K562 (cell line): ENCODE measurements around the gene BCAS3. TPM values are rescaled to one million over a fixed set of nuclear protein-coding genes. Genes with fewer than 3 reads are reported as not detected.

Experiments
- ATAC-seq: fragments of 200-7000 bp; cut with Tn5 transposase; 3 replicates; pipeline ENCODE4 v1.9.1; 2020; ENCODE audit warnings: moderate library complexity
- BruUV-seq: library from RNA; stranded (reverse); fragments of 400-500 nt; replicated peaks from 2 replicates; lab custom pipeline; 2021; lab: Mats Ljungman, UMichigan
- CTCF ChIA-PET: fragments of 300-600 bp; formaldehyde crosslinking; extraction: SDS; loops from one replicate; lab custom pipeline; 2021; ENCODE audit warnings: low intra/inter-chr PET ratio; lab: Yijun Ruan, JAX
- POLR2A ChIA-PET: fragments of 300-600, 350-650 bp; sonication (Branson Sonifier 250); formaldehyde crosslinking; extraction: SDS; loops from one replicate; lab custom pipeline; 2021; ENCODE audit warnings: antibody characterized with exemption, inconsistent platforms; lab: Yijun Ruan, JAX
- DNase-seq, 4 experiments: peaks; one replicate each; pipeline versions ENCODE4 v3.0.0 to v3.0.0-alpha.2; 2011 to 2018; ENCODE audit warnings: low spot score in 3 of 4, mixed read lengths in 3 of 4; ENCODE audit errors: extremely low read depth in 1 of 4
- FAIRE-seq: peaks from 2 replicates; lab custom pipeline; 2011; peaks lifted over from hg19 to GRCh38; lab: Jason Lieb, UNC
- H2AFZ ChIP-seq: 2 replicates; pipeline ENCODE4 v1.6.0; 2011; ENCODE audit warnings: low read depth, low read length, control low read depth, inconsistent platforms
- H3K27ac ChIP-seq: fragments of 200-600 bp; 3 replicates; pipeline ENCODE4 v1.8.0; 2011; ENCODE audit warnings: low read depth, mild to moderate bottlenecking, control low read depth, inconsistent platforms, low read length, moderate library complexity, mixed read lengths; ENCODE audit errors: extremely low read depth
- H3K27me3 ChIP-seq, 2 experiments: fragments of 300-600 bp in 1 of 2; 2 replicates in 1 of 2; 3 replicates in 1 of 2; pipeline versions ENCODE4 v1.6.0 to v1.8.0; 2011; ENCODE audit warnings: inconsistent platforms in 2 of 2, low read length in 2 of 2, mild to moderate bottlenecking in 1 of 2, mixed read lengths in 1 of 2, moderate library complexity in 1 of 2; ENCODE audit not compliant: control insufficient read depth in 2 of 2, insufficient read depth in 2 of 2
- H3K36me3 ChIP-seq: fragments of 300-600 bp; 3 replicates; pipeline ENCODE4 v1.8.0; 2011; ENCODE audit warnings: mild to moderate bottlenecking, low read length, inconsistent platforms; ENCODE audit not compliant: control insufficient read depth, insufficient read depth
- H3K4me1 ChIP-seq, 2 experiments: fragments of 200-600 bp in 1 of 2; replicated peaks in 1 of 2; 2 replicates in 1 of 2; 3 replicates in 1 of 2; pipeline versions ENCODE4 v1.5.1 to v1.8.0; 2011; ENCODE audit warnings: inconsistent platforms in 2 of 2, low read length in 2 of 2, mild to moderate bottlenecking in 1 of 2, mixed read lengths in 1 of 2, moderate library complexity in 1 of 2; ENCODE audit not compliant: control insufficient read depth in 2 of 2, insufficient read depth in 2 of 2
- H3K4me2 ChIP-seq: 2 replicates; pipeline ENCODE4 v1.6.1; 2011; ENCODE audit warnings: low read length, control low read depth, inconsistent platforms, mixed read lengths; ENCODE audit not compliant: insufficient read depth
- H3K4me3 ChIP-seq: fragments of 200-600 bp; sonication (generic), shearing (Covaris generic); 2 replicates; pipeline ENCODE4 v1.5.1; 2016; ENCODE audit warnings: control low read depth, inconsistent platforms
- H3K79me2 ChIP-seq: fragments of 200-600 bp; 3 replicates; pipeline ENCODE4 v1.8.0; 2011; ENCODE audit warnings: low read length, inconsistent platforms; ENCODE audit not compliant: control insufficient read depth, insufficient read depth
- H3K9ac ChIP-seq, 2 experiments: 2 replicates each; pipeline versions ENCODE4 v1.6.0 to v1.6.1; 2011; ENCODE audit warnings: low read depth in 2 of 2, low read length in 2 of 2, control low read depth in 1 of 2, inconsistent platforms in 1 of 2, mild to moderate bottlenecking in 1 of 2, mixed read lengths in 1 of 2; ENCODE audit not compliant: insufficient read depth in 1 of 2
- H3K9me1 ChIP-seq: one replicate; pipeline ENCODE4 v1.6.0; 2011; ENCODE audit warnings: inconsistent platforms, mild to moderate bottlenecking, low read length, moderate library complexity; ENCODE audit not compliant: control insufficient read depth, insufficient read depth
- H3K9me3 ChIP-seq: replicated peaks from 2 replicates; pipeline ENCODE4 v1.5.1; 2011; ENCODE audit warnings: low read depth, low read length, inconsistent platforms; ENCODE audit not compliant: control insufficient read depth, insufficient read depth
- H4K20me1 ChIP-seq: replicated peaks from 2 replicates; pipeline ENCODE4 v1.6.1; 2011; ENCODE audit warnings: low read length, inconsistent platforms, mixed read lengths; ENCODE audit not compliant: control insufficient read depth, insufficient read depth
- EWSR1 ChIP-seq: fragments of 450-650 bp; IDR thresholded peaks from 2 replicates; pipeline ENCODE4 v1.6.1; 2018; ENCODE audit warnings: borderline replicate concordance, mild to moderate bottlenecking, low read depth, moderate library complexity; ENCODE audit not compliant: partially characterized antibody
- FOXJ3 ChIP-seq: sonication (generic); formaldehyde crosslinking; IDR thresholded peaks from 2 replicates; pipeline ENCODE4 v1.4.0; 2020; ENCODE audit warnings: mild to moderate bottlenecking, missing genetic modification reagents
- ZNF217 ChIP-seq: sonication (generic); formaldehyde crosslinking; IDR thresholded peaks from 2 replicates; pipeline ENCODE4 v1.8.0; 2022; ENCODE audit warnings: mild to moderate bottlenecking, missing genetic modification reagents
- in situ Hi-C: fragments of 300-500 bp; cut with MboI; formaldehyde crosslinking; loops from 4 replicates; pipeline ENCODE4 v1.15.0; 2018; ENCODE audit warnings: inconsistent platforms, mixed read lengths
- intact Hi-C: fragments of 100-400 bp; cut with micrococcal nuclease; formaldehyde crosslinking; loops from 2 replicates; pipeline ENCODE4 v1.14.2; 2022
- polyA plus RNA-seq, 8 experiments: library from polyadenylated mRNA; depleted of rRNA in 4 of 8; stranded (reverse) in 5 of 8; unstranded in 3 of 8; fragments of >200 nt; fragmentation: Nextera tagmentation in 2 of 8; fragmentation: Illumina TruSeq in 1 of 8; extraction: Ambion mirVana in 2 of 8; extraction: Trizol in 1 of 8; gene quantifications; 2 replicates each; pipeline versions ENCODE4 v1.2.1 to v1.2.3, GENCODE V29; 2011 to 2014; ENCODE audit warnings: inconsistent platforms in 1 of 8, missing spikeins in 1 of 8
- total RNA-seq, 7 experiments: library from RNA; depleted of rRNA in 6 of 7; stranded (reverse); fragments of >200 nt in 6 of 7; fragmentation: Illumina TruSeq in 2 of 7; extraction: Trizol in 2 of 7; gene quantifications; 2 replicates each; pipeline versions ENCODE4 v1.2.1 to v1.2.3, GENCODE V29; 2011 to 2021; ENCODE audit warnings: low replicate concordance in 1 of 7
- TF ChIP-seq, protein P1 (sequence below), 2 experiments: fragments of 450-650 bp in 1 of 2; IDR thresholded peaks; 2 replicates each; pipeline ENCODE4 v1.6.1; 2011 to 2017; ENCODE audit warnings: low read depth in 2 of 2, antibody characterized with exemption in 1 of 2, borderline replicate concordance in 1 of 2, low read length in 1 of 2, mild to moderate bottlenecking in 1 of 2, mixed read lengths in 1 of 2; ENCODE audit not compliant: control insufficient read depth in 1 of 2
- TF ChIP-seq, protein P2 (sequence below), 3 experiments: fragments of 200-800 bp in 1 of 3; fragments of 250-450 bp in 1 of 3; fragments of 450-650 bp in 1 of 3; sonication (Bioruptor Pico) in 1 of 3; sonication (Bioruptor generic) in 1 of 3; formaldehyde crosslinking in 1 of 3; IDR thresholded peaks; 2 replicates each; pipeline versions ENCODE4 v1.6.1 to v1.8.0; 2016 to 2022; ENCODE audit warnings: mild to moderate bottlenecking in 2 of 3, missing genetic modification characterization in 2 of 3, missing compliant biosample characterization in 1 of 3, moderate library complexity in 1 of 3

The BCAS3 gene
- total and polyA plus RNA-seq, 9 of the 15 experiments (the other 6 are each of a cell fraction or from before 2014, with no cell fraction given) = 1.9 to 5.5 (median 3.5) TPM

DNA sequence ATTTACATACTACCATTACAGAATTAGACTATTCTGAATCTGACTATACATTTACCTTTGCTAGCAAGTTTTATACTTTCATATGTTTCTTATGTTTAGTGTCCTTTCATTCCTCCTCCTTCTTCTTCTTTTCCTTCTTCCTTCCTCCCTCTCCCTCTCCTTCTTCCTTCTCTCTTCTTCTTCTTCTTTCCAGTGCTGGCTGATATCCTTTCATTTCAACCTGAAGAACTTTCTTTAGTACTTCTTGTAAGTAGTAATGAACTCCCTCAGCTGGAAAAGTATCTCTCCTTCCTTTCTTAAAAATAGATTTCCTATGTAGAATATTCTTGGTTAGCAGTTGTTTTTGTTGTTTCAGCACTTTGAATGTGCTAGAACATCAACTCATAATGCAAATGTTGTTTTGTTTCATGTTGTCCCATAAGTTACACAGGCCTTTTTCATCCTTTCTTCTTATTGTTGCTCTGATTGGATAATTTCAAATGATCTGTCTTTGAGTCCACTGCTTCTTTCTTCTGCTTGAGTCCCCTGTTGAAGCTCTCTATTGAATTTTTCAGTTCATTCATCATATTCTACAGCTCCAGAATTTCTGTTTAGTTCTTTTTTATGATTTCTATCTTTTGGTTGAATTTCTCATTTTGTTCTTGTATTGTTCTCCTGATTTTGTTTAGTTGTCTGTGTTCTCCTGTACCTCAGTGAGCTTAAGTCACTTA, 759.5 kb downstream of the BCAS3 start:
- no peaks in the 10 kb centered on the region for H4K20me1 ChIP-seq
- H3K36me3 ChIP-seq = no peaks in the 10 kb centered on the region
- no peaks in the 10 kb centered on the region for H3K79me2 ChIP-seq
- no peak overlapping the region for H3K9ac ChIP-seq
- no peaks in the 10 kb centered on the region for H3K9me1 ChIP-seq
- no TSS peak for BruUV-seq
- no peak overlapping the region for H3K4me3 ChIP-seq
- no peaks in the 10 kb centered on the region for H3K4me1 ChIP-seq
- no peak overlapping the region for H2AFZ ChIP-seq
- ChIA-PET POLR2A (no interaction called here), CTCF (no interaction called here)
- TF ChIP-seq FOXJ3 (CRISPR knock-in tag) (no peak), EWSR1 (peak; percentile 72), ZNF217 (no peak)
- TF ChIP-seq, protein P1, sequence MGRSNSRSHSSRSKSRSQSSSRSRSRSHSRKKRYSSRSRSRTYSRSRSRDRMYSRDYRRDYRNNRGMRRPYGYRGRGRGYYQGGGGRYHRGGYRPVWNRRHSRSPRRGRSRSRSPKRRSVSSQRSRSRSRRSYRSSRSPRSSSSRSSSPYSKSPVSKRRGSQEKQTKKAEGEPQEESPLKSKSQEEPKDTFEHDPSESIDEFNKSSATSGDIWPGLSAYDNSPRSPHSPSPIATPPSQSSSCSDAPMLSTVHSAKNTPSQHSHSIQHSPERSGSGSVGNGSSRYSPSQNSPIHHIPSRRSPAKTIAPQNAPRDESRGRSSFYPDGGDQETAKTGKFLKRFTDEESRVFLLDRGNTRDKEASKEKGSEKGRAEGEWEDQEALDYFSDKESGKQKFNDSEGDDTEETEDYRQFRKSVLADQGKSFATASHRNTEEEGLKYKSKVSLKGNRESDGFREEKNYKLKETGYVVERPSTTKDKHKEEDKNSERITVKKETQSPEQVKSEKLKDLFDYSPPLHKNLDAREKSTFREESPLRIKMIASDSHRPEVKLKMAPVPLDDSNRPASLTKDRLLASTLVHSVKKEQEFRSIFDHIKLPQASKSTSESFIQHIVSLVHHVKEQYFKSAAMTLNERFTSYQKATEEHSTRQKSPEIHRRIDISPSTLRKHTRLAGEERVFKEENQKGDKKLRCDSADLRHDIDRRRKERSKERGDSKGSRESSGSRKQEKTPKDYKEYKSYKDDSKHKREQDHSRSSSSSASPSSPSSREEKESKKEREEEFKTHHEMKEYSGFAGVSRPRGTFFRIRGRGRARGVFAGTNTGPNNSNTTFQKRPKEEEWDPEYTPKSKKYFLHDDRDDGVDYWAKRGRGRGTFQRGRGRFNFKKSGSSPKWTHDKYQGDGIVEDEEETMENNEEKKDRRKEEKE (IDR thresholded peaks at IDR 0.05; ENCODE audit: borderline replicate concordance in 1 of 2, control insufficient read depth in 1 of 2, low read depth in 2 of 2, low read length in 1 of 2) = 0 out of 4 replicates have a peak, but pooled peaks of 1 of the 2 experiments have one; percentile 50
- TF ChIP-seq, protein P2, sequence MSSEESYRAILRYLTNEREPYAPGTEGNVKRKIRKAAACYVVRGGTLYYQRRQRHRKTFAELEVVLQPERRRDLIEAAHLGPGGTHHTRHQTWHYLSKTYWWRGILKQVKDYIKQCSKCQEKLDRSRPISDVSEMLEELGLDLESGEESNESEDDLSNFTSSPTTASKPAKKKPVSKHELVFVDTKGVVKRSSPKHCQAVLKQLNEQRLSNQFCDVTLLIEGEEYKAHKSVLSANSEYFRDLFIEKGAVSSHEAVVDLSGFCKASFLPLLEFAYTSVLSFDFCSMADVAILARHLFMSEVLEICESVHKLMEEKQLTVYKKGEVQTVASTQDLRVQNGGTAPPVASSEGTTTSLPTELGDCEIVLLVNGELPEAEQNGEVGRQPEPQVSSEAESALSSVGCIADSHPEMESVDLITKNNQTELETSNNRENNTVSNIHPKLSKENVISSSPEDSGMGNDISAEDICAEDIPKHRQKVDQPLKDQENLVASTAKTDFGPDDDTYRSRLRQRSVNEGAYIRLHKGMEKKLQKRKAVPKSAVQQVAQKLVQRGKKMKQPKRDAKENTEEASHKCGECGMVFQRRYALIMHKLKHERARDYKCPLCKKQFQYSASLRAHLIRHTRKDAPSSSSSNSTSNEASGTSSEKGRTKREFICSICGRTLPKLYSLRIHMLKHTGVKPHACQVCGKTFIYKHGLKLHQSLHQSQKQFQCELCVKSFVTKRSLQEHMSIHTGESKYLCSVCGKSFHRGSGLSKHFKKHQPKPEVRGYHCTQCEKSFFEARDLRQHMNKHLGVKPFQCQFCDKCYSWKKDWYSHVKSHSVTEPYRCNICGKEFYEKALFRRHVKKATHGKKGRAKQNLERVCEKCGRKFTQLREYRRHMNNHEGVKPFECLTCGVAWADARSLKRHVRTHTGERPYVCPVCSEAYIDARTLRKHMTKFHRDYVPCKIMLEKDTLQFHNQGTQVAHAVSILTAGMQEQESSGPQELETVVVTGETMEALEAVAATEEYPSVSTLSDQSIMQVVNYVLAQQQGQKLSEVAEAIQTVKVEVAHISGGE (CRISPR knock-in tag; IDR thresholded peaks at IDR 0.05) = peak in 1 of 3 experiments; percentile 83; a peak in 1 of 6 replicates
- DNase-seq (no peak), ATAC-seq (no peak), FAIRE-seq (no peak)
- no peaks in the 10 kb centered on the region for H3K9me3 ChIP-seq
- no peak overlapping the region for H3K27ac ChIP-seq
- no peak overlapping the region for H3K4me2 ChIP-seq
- intact Hi-C loops = no loop called here
- in situ Hi-C loops = loop anchor here (25.0 kb wide), 1 partner anchor 675 kb away; no protein-coding TSS in a partner anchor
- H3K27me3 ChIP-seq = no peaks in the 10 kb centered on the region
